Naive B cell (primary cell): ENCODE data around the gene L3MBTL3. TPM values are rescaled to one million over a fixed set of nuclear protein-coding genes. Genes with fewer than 3 reads are reported as not detected.
A peak's percentile ranks its signal among the peaks of the same experiment; 100 is the strongest.
"Not testable (repeated sequence)": the region's sequence is repeated elsewhere in the genome, so short reads cannot be mapped to it uniquely, and the experiment has no call there.

Experiments
- ATAC-seq, 2 donors: fragments of 150-1000 bp; cut with Tn5 transposase; 2 replicates each; pipeline ENCODE4 v1.10.0; 2021; ENCODE audit warnings: low read depth in 2 of 2, mild to moderate bottlenecking in 2 of 2, moderate library complexity in 2 of 2
- DNase-seq: peaks from one replicate; pipeline ENCODE4 v3.0.0; 2022
- H3K27ac Mint-ChIP-seq, 6 donors: one replicate each; pipeline ENCODE4 v1.8.0; 2020 to 2022; ENCODE audit warnings: mild to moderate bottlenecking in 6 of 6, mixed read lengths in 6 of 6, moderate library complexity in 5 of 6, inconsistent platforms in 2 of 6
- H3K27me3 Mint-ChIP-seq, 3 donors: one replicate each; pipeline ENCODE4 v1.8.0; 2021 to 2022; ENCODE audit warnings: mixed read lengths in 3 of 3, mild to moderate bottlenecking in 1 of 3
- H3K36me3 Mint-ChIP-seq, 2 donors: one replicate each; pipeline ENCODE4 v1.8.0; 2020 to 2022; ENCODE audit warnings: mixed read lengths in 2 of 2, inconsistent platforms in 1 of 2, mild to moderate bottlenecking in 1 of 2
- H3K4me1 Mint-ChIP-seq, 3 donors: one replicate each; pipeline ENCODE4 v1.8.0; 2020 to 2022; ENCODE audit warnings: mixed read lengths in 3 of 3, inconsistent platforms in 1 of 3, mild to moderate bottlenecking in 1 of 3, moderate library complexity in 1 of 3
- H3K4me3 Mint-ChIP-seq, 8 donors: one replicate each; pipeline ENCODE4 v1.8.0; 2020 to 2022; ENCODE audit warnings: mild to moderate bottlenecking in 8 of 8, mixed read lengths in 8 of 8, moderate library complexity in 8 of 8, inconsistent platforms in 2 of 8
- H3K9me3 Mint-ChIP-seq, 7 donors: one replicate each; pipeline ENCODE4 v1.8.0; 2020 to 2022; ENCODE audit warnings: mixed read lengths in 7 of 7, mild to moderate bottlenecking in 5 of 7, inconsistent platforms in 2 of 7, moderate library complexity in 1 of 7
- polyA plus RNA-seq, 6 donors: library from polyadenylated mRNA; unstranded; fragments of 300-500 nt; fragmentation: Illumina TruSeq; gene quantifications; one replicate each; pipeline ENCODE4 v1.2.3, GENCODE V29; 2021; ENCODE audit warnings: low read depth in 6 of 6

Gene L3MBTL3
- polyA plus RNA-seq, 6 donors from 2014 or later: 11.0 to 21.8 (median 16.6) TPM

- H3K4me1 Mint-ChIP-seq: no peaks in the 10 kb centered on the region
- ATAC-seq (peak; percentile 47 to 57), DNase-seq (no peak)
- no peaks in the 10 kb centered on the region for H3K36me3 Mint-ChIP-seq
- peaks cover 0 to 23% (median 6%) of the 10 kb centered on the region in 7 donors for H3K9me3 Mint-ChIP-seq
- peak overlapping the region in 2 of 6 donors; percentile 27 to 39 for H3K27ac Mint-ChIP-seq
- H3K4me3 Mint-ChIP-seq: no peak overlapping the region
- H3K27me3 Mint-ChIP-seq: no peaks in the 10 kb centered on the region
Observed at GRCh38 chr6:130161683-130162404, 143.5 kb downstream of the L3MBTL3 start.

GRCh38 chr6:130162421-130162820 is 144.0 kb downstream of the L3MBTL3 start:
- Mint-ChIP-seq H3K4me3 (no peak overlapping the region), H3K4me1 (no peaks in the 10 kb centered on the region), H3K27ac (no peak overlapping the region), H3K27me3 (no peaks in the 10 kb centered on the region), H3K36me3 (no peaks in the 10 kb centered on the region), H3K9me3 (peaks cover 0 to 23% (median 6%) of the 10 kb centered on the region in 7 donors)
- no peak for DNase-seq
- ATAC-seq: no peak

GRCh38 chr6:130163266-130163665 is 144.9 kb downstream of the L3MBTL3 start:
- no peak overlapping the region for H3K27ac Mint-ChIP-seq
- DNase-seq (no peak), ATAC-seq (no peak)
- no peaks in the 10 kb centered on the region for H3K36me3 Mint-ChIP-seq
- H3K9me3 Mint-ChIP-seq: peaks cover 0 to 19% (median 6%) of the 10 kb centered on the region in 7 donors
- H3K4me1 Mint-ChIP-seq: no peaks in the 10 kb centered on the region
- H3K27me3 Mint-ChIP-seq: no peaks in the 10 kb centered on the region
- no peak overlapping the region for H3K4me3 Mint-ChIP-seq

GRCh38 chr6:130164251-130164650 is 145.9 kb downstream of the L3MBTL3 start:
- Mint-ChIP-seq H3K27me3 (no peaks in the 10 kb centered on the region), H3K9me3 (peaks cover 0 to 9% (median 2%) of the 10 kb centered on the region in 7 donors), H3K4me3 (no peak overlapping the region), H3K27ac (no peak overlapping the region), H3K4me1 (no peaks in the 10 kb centered on the region), H3K36me3 (no peaks in the 10 kb centered on the region)
- ATAC-seq (no peak), DNase-seq (no peak)

GRCh38 chr6:130167655-130168054 is 149.3 kb downstream of the L3MBTL3 start:
- Mint-ChIP-seq H3K27ac (no peak overlapping the region), H3K36me3 (no peaks in the 10 kb centered on the region), H3K9me3 (peaks cover 0 to 26% (median 10%) of the 10 kb centered on the region in 7 donors), H3K4me3 (no peak overlapping the region), H3K4me1 (no peaks in the 10 kb centered on the region), H3K27me3 (no peaks in the 10 kb centered on the region)
- ATAC-seq (no peak), DNase-seq (no peak)

- DNase-seq, H3K27me3 Mint-ChIP-seq, H3K4me3 Mint-ChIP-seq, ATAC-seq, H3K4me1 Mint-ChIP-seq, H3K36me3 Mint-ChIP-seq: not testable (repeated sequence)
- H3K27ac Mint-ChIP-seq: peak overlapping the region in 1 of 6 donors; percentile 18
- H3K9me3 Mint-ChIP-seq: peaks cover 0 to 20% (median 10%) of the 10 kb centered on the region in 7 donors
Observed at GRCh38 chr6:130170160-130170559, 151.8 kb downstream of the L3MBTL3 start.

GRCh38 chr6:130173377-130174004 is 155.1 kb downstream of the L3MBTL3 start:
- DNase-seq, ATAC-seq, H3K27me3 Mint-ChIP-seq, H3K4me3 Mint-ChIP-seq, H3K4me1 Mint-ChIP-seq, H3K36me3 Mint-ChIP-seq: not testable (repeated sequence)
- H3K9me3 Mint-ChIP-seq: peaks cover 0 to 20% (median 9%) of the 10 kb centered on the region in 7 donors
- peak overlapping the region in 1 of 6 donors; percentile 56 for H3K27ac Mint-ChIP-seq

GRCh38 chr6:130176378-130176777 is 158.0 kb downstream of the L3MBTL3 start:
- Mint-ChIP-seq H3K4me1 (no peaks in the 10 kb centered on the region), H3K36me3 (no peaks in the 10 kb centered on the region), H3K27me3 (no peaks in the 10 kb centered on the region), H3K9me3 (peaks cover 0 to 10% (median 8%) of the 10 kb centered on the region in 7 donors), H3K27ac (no peak overlapping the region), H3K4me3 (no peak overlapping the region)
- no peak for ATAC-seq
- no peak for DNase-seq

- Mint-ChIP-seq H3K4me3 (no peak overlapping the region), H3K27me3 (no peaks in the 10 kb centered on the region), H3K4me1 (peaks cover 3 to 4% (median 3%) of the 10 kb centered on the region in 3 donors), H3K9me3 (peaks cover 0 to 2% (median 0%) of the 10 kb centered on the region in 7 donors), H3K27ac (peak overlapping the region in 1 of 6 donors; percentile 10), H3K36me3 (no peaks in the 10 kb centered on the region)
- no peak for DNase-seq
- ATAC-seq: no peak
Observed at GRCh38 chr6:130178692-130179091, 160.3 kb downstream of the L3MBTL3 start.

- Mint-ChIP-seq H3K4me1 (peaks cover 6 to 7% (median 7%) of the 10 kb centered on the region in 3 donors), H3K9me3 (peaks cover 0 to 2% (median 0%) of the 10 kb centered on the region in 7 donors), H3K27ac (no peak overlapping the region), H3K4me3 (no peak overlapping the region), H3K27me3 (no peaks in the 10 kb centered on the region), H3K36me3 (no peaks in the 10 kb centered on the region)
- no peak for ATAC-seq
- DNase-seq: no peak
Observed at GRCh38 chr6:130182466-130182865, 164.1 kb downstream of the L3MBTL3 start.

GRCh38 chr6:130183271-130184222 is 165.2 kb downstream of the L3MBTL3 start:
- H3K36me3 Mint-ChIP-seq: no peaks in the 10 kb centered on the region
- peaks cover 6 to 7% (median 7%) of the 10 kb centered on the region in 3 donors for H3K4me1 Mint-ChIP-seq
- peak; percentile 34 to 46 for ATAC-seq
- H3K27ac Mint-ChIP-seq: peak overlapping the region in 1 of 6 donors; percentile 57
- H3K9me3 Mint-ChIP-seq: peaks cover 0 to 2% (median 0%) of the 10 kb centered on the region in 7 donors
- DNase-seq: no peak
- H3K27me3 Mint-ChIP-seq: no peaks in the 10 kb centered on the region
- H3K4me3 Mint-ChIP-seq: peak overlapping the region in 3 of 8 donors; percentile 5 to 30 (median 6)

- ATAC-seq (no peak), DNase-seq (no peak)
- H3K27ac Mint-ChIP-seq: peak overlapping the region in 1 of 6 donors; percentile 55
- H3K4me3 Mint-ChIP-seq: peak overlapping the region in 1 of 8 donors; percentile 11
- peaks cover 6 to 7% (median 7%) of the 10 kb centered on the region in 3 donors for H3K4me1 Mint-ChIP-seq
- H3K27me3 Mint-ChIP-seq: no peaks in the 10 kb centered on the region
- H3K9me3 Mint-ChIP-seq: peaks cover 0 to 2% (median 0%) of the 10 kb centered on the region in 7 donors
- no peaks in the 10 kb centered on the region for H3K36me3 Mint-ChIP-seq
Observed at GRCh38 chr6:130185658-130186057, 167.3 kb downstream of the L3MBTL3 start.
